Measurements from ENCODE around the gene MBNL2. TPM values are rescaled to one million over a fixed set of nuclear protein-coding genes. Genes with fewer than 3 reads are reported as not detected.
A peak's percentile ranks its signal among the peaks of the same experiment; 100 is the strongest.

Gene MBNL2
- total and polyA plus RNA-seq, 2 of the 13 experiments (the other 11 are each of a cell fraction or from before 2014, with no cell fraction given) = 30.8 to 59.0 TPM

DNA sequence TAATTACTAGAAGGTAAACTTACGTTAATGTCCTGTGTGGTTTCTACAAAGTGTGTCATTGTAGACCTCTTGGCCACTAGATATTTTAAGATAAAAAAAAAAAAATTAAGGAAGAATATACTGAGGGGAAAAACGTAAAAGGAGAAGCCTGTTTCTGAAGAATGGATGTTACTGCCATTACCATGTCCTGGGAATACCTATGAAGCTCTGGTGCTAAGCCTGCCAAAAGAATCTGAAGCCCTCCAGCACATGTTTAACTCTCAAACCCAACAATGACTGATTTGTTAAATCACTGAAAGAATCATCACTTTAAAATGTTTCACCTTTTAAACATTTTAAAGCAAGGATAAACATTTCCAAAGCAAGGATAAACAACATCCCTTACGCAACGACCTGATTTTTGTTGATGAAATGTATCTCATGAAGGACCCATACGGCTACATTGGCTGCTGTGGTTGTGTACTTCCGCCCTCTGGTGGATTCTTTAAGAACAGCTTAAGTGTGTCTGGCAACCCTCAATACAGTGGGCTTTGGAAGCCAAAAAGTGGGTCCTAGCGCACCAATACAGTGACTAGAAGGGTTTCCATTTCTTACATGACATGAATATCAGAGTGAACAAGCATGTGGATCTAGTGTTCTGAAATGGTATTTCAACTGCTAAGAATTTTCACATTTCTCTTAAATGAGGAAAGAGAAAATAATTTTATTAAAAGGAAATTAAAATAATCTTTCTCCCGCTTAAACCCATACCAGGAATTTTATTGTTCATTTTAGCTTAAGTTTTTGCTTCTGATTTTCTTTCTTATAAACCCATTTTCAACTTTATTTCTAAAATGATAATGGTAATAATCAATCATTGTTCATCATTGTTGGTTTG lies 137.3 kb downstream of the MBNL2 start (continued):
- TF ChIP-seq, protein P1, sequence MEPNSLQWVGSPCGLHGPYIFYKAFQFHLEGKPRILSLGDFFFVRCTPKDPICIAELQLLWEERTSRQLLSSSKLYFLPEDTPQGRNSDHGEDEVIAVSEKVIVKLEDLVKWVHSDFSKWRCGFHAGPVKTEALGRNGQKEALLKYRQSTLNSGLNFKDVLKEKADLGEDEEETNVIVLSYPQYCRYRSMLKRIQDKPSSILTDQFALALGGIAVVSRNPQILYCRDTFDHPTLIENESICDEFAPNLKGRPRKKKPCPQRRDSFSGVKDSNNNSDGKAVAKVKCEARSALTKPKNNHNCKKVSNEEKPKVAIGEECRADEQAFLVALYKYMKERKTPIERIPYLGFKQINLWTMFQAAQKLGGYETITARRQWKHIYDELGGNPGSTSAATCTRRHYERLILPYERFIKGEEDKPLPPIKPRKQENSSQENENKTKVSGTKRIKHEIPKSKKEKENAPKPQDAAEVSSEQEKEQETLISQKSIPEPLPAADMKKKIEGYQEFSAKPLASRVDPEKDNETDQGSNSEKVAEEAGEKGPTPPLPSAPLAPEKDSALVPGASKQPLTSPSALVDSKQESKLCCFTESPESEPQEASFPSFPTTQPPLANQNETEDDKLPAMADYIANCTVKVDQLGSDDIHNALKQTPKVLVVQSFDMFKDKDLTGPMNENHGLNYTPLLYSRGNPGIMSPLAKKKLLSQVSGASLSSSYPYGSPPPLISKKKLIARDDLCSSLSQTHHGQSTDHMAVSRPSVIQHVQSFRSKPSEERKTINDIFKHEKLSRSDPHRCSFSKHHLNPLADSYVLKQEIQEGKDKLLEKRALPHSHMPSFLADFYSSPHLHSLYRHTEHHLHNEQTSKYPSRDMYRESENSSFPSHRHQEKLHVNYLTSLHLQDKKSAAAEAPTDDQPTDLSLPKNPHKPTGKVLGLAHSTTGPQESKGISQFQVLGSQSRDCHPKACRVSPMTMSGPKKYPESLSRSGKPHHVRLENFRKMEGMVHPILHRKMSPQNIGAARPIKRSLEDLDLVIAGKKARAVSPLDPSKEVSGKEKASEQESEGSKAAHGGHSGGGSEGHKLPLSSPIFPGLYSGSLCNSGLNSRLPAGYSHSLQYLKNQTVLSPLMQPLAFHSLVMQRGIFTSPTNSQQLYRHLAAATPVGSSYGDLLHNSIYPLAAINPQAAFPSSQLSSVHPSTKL (CRISPR knock-in tag; IDR thresholded peaks at IDR 0.05) = 0 out of 2 replicates have a peak, but pooled peaks have one; percentile 25
- TF ChIP-seq ZSCAN29 (CRISPR knock-in tag; conservative IDR thresholded peaks at IDR 0.05) (no peak), JARID2 (CRISPR knock-in tag; IDR thresholded peaks at IDR 0.05; ENCODE audit: insufficient replicate concordance) (no peak), NFE2 (CRISPR knock-in tag; IDR thresholded peaks at IDR 0.05) (no peak), SMC3 (IDR thresholded peaks at IDR 0.05; ENCODE audit: low read length) (peak; percentile 84), ZSCAN30 (CRISPR knock-in tag; IDR thresholded peaks at IDR 0.05) (no peak), MTF2 (CRISPR knock-in tag; IDR thresholded peaks at IDR 0.05; ENCODE audit: borderline replicate concordance) (no peak), SNAPC2 (CRISPR knock-in tag; IDR thresholded peaks at IDR 0.05) (no peak), SP2 (CRISPR knock-in tag; IDR thresholded peaks at IDR 0.05) (no peak), ZSCAN12 (CRISPR knock-in tag; IDR thresholded peaks at IDR 0.05) (no peak), RAD21 (CRISPR knock-in tag; IDR thresholded peaks at IDR 0.05) (peak; percentile 65), ZNF367 (CRISPR knock-in tag; IDR thresholded peaks at IDR 0.05; ENCODE audit: borderline replicate concordance) (no peak), SALL1 (CRISPR knock-in tag; IDR thresholded peaks at IDR 0.05) (no peak), YY1 (IDR thresholded peaks at IDR 0.05; ENCODE audit: insufficient read depth, insufficient replicate concordance, low read depth, low read length) (no peak)
- TF ChIP-seq, protein P2, sequence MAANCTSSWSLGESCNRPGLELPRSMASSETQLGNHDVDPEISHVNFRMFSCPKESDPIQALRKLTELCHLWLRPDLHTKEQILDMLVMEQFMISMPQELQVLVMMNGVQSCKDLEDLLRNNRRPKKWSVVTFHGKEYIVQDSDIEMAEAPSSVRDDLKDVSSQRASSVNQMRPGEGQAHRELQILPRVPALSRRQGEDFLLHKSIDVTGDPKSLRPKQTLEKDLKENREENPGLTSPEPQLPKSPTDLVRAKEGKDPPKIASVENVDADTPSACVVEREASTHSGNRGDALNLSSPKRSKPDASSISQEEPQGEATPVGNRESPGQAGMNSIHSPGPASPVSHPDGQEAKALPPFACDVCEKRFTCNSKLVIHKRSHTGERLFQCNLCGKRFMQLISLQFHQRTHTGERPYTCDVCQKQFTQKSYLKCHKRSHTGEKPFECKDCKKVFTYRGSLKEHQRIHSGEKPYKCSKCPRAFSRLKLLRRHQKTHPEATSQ (CRISPR knock-in tag; IDR thresholded peaks at IDR 0.05; ENCODE audit: borderline replicate concordance) = no peak
- TF ChIP-seq, protein P3, sequence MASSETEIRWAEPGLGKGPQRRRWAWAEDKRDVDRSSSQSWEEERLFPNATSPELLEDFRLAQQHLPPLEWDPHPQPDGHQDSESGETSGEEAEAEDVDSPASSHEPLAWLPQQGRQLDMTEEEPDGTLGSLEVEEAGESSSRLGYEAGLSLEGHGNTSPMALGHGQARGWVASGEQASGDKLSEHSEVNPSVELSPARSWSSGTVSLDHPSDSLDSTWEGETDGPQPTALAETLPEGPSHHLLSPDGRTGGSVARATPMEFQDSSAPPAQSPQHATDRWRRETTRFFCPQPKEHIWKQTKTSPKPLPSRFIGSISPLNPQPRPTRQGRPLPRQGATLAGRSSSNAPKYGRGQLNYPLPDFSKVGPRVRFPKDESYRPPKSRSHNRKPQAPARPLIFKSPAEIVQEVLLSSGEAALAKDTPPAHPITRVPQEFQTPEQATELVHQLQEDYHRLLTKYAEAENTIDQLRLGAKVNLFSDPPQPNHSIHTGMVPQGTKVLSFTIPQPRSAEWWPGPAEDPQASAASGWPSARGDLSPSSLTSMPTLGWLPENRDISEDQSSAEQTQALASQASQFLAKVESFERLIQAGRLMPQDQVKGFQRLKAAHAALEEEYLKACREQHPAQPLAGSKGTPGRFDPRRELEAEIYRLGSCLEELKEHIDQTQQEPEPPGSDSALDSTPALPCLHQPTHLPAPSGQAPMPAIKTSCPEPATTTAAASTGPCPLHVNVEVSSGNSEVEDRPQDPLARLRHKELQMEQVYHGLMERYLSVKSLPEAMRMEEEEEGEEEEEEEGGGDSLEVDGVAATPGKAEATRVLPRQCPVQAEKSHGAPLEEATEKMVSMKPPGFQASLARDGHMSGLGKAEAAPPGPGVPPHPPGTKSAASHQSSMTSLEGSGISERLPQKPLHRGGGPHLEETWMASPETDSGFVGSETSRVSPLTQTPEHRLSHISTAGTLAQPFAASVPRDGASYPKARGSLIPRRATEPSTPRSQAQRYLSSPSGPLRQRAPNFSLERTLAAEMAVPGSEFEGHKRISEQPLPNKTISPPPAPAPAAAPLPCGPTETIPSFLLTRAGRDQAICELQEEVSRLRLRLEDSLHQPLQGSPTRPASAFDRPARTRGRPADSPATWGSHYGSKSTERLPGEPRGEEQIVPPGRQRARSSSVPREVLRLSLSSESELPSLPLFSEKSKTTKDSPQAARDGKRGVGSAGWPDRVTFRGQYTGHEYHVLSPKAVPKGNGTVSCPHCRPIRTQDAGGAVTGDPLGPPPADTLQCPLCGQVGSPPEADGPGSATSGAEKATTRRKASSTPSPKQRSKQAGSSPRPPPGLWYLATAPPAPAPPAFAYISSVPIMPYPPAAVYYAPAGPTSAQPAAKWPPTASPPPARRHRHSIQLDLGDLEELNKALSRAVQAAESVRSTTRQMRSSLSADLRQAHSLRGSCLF (CRISPR knock-in tag; IDR thresholded peaks at IDR 0.05; ENCODE audit: borderline replicate concordance) = no peak
- TF ChIP-seq, protein P4, sequence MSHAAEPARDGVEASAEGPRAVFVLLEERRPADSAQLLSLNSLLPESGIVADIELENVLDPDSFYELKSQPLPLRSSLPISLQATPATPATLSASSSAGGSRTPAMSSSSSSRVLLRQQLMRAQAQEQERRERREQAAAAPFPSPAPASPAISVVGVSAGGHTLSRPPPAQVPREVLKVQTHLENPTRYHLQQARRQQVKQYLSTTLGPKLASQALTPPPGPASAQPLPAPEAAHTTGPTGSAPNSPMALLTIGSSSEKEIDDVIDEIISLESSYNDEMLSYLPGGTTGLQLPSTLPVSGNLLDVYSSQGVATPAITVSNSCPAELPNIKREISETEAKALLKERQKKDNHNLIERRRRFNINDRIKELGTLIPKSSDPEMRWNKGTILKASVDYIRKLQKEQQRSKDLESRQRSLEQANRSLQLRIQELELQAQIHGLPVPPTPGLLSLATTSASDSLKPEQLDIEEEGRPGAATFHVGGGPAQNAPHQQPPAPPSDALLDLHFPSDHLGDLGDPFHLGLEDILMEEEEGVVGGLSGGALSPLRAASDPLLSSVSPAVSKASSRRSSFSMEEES (CRISPR knock-in tag; IDR thresholded peaks at IDR 0.05) = no peak
